ENCODE results near the gene OR6V1.
"Not testable (repeated sequence)": the region's sequence is repeated elsewhere in the genome, so short reads cannot be mapped to it uniquely, and the experiment has no call there.

OR6V1 gene

DNA sequence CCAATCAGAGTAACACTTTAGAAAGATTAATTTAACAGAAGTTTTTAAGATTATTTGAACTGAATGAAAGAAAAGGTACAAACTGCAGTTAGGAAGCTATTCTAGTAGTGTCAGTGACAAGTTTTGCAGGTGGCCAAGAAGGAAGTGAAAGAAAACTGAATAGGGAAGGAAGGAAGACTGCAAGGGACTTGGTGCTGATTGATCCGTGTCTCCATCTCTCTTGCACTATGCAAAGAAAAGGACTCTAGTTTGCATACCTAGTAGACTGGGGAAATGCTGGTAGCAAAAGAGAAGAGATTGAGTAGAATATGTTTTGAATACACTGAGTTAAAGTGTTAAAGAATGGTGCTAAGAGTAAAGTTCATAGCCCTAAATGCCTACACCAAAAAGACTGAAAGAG lies 33.0 kb downstream of the OR6V1 start:
- TF ChIP-seq, protein P1, sequence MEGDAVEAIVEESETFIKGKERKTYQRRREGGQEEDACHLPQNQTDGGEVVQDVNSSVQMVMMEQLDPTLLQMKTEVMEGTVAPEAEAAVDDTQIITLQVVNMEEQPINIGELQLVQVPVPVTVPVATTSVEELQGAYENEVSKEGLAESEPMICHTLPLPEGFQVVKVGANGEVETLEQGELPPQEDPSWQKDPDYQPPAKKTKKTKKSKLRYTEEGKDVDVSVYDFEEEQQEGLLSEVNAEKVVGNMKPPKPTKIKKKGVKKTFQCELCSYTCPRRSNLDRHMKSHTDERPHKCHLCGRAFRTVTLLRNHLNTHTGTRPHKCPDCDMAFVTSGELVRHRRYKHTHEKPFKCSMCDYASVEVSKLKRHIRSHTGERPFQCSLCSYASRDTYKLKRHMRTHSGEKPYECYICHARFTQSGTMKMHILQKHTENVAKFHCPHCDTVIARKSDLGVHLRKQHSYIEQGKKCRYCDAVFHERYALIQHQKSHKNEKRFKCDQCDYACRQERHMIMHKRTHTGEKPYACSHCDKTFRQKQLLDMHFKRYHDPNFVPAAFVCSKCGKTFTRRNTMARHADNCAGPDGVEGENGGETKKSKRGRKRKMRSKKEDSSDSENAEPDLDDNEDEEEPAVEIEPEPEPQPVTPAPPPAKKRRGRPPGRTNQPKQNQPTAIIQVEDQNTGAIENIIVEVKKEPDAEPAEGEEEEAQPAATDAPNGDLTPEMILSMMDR (IDR thresholded peaks at IDR 0.05; ENCODE audit: control extremely low read depth, extremely low read depth, low read depth, missing control alignments) = no peak
- DNase-seq (ENCODE audit: extremely low spot score) = no peak
- ChIA-PET POLR2A (no interaction called here), CTCF (interaction anchor here (2.0 kb wide), 1 partner anchor 33 kb away, joined by 6 read pairs; no protein-coding TSS in a partner anchor)

DNA sequence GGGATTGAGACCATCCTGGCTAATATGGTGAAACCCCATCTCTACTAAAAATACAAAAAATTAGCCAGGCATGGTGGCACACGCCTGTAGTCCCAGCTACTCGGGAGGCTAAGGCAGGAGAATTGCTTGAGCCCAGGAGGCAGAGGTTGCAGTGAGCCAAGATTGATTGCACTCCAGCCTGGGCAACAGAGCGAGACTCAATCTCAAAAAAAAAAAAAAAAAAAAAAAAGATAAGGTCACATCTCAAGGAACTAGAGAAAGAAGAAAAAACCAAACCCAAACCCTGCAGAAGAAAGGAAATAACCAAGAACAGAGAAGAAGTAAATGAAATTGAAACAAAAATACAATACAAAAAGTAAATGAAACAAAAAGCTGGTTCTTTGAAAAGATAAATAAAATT lies 33.5 kb downstream of the OR6V1 start:
- POLR2A ChIA-PET; DNase-seq (ENCODE audit: extremely low spot score): not testable (repeated sequence)
- CTCF ChIA-PET = interaction anchor here (2.0 kb wide), 1 partner anchor 33 kb away, joined by 6 read pairs; no protein-coding TSS in a partner anchor

DNA sequence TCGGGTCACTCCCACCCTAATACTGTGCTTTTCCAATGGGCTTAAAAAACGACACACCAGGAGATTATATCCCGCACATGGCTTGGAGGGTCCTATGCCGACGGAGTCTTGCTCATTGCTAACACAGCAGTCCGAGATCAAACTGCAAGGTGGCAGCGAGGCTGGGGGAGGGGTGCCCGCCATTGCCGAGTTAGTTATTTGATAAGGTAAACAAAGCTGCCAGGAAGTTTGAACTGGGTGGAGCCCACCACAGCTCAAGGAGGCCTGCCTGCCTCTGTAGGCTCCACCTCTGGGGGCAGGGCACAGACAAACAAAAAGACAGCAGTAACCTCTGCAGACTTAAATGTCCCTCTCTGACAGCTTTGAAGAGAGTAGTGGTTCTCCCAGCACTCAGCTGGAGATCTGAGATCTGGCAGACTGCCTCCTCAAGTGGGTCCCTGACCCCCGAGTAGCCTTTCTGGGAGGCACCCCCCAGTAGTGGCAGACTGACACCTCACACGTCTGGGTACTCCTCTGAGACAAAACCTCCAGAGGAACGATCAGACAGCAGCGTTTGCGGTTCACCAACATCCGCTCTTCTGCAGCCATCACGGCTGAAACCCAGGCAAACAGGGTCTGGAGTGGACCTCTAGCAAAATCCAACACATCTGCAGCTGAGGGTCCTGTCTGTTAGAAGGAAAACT lies 36.5 kb downstream of the OR6V1 start:
- POLR2A ChIA-PET; CTCF ChIA-PET; DNase-seq (ENCODE audit: extremely low spot score): not testable (repeated sequence)

- ChIA-PET POLR2A (no interaction called here), CTCF (interaction anchor here (1.2 kb wide), 1 partner anchor 14 kb away, joined by 5 read pairs; no protein-coding TSS in a partner anchor)
- TF ChIP-seq, protein P1 (IDR thresholded peaks at IDR 0.05; ENCODE audit: control extremely low read depth, extremely low read depth, low read depth, missing control alignments) = no peak
- no peak for DNase-seq (ENCODE audit: extremely low spot score)
Measured at GRCh38 chr7:143096146-143096545, 44.0 kb downstream of the OR6V1 start.

DNA sequence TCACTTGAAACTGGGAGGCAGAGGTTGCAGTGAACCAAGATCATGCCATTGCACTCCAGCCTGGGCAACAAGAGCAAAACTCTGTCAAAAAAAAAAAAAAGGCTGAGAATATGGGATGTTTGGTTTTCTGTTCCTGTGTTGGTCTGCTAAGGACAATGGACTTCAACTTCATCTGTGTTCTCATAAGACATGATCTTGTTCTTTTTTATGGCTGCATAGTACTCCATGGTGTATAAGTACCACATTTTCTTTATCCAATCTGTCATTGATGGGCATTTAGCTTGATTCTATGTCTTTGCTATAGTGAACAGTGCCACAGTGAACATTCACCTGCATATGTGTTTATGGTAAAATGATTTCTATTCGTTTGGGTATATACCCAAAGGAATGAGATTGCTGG lies 47.4 kb downstream of the OR6V1 start:
- POLR2A ChIA-PET; CTCF ChIA-PET; DNase-seq (ENCODE audit: extremely low spot score): not testable (repeated sequence)

Data from GM10248 (cell line).